Panc1 (cell line): ENCODE measurements around the gene EFCAB7. TPM values are rescaled to one million over a fixed set of nuclear protein-coding genes. Genes with fewer than 3 reads are reported as not detected.

Source experiments
- ATAC-seq: fragments of 200-7000 bp; cut with Tn5 transposase; 2 replicates; pipeline ENCODE4 v1.9.1; 2020; ENCODE audit warnings: mild to moderate bottlenecking, moderate library complexity
- BruUV-seq: library from RNA; stranded (reverse); fragments of 400-500 nt; replicated peaks from 2 replicates; lab custom pipeline; 2021; lab: Mats Ljungman, UMichigan
- CTCF ChIA-PET: fragments of 300-600 bp; sonication (Branson Sonifier 250); formaldehyde crosslinking; loops from one replicate; lab custom pipeline; 2022; ENCODE audit warnings: antibody characterized with exemption; lab: Charles Lee
- POLR2A ChIA-PET: fragments of 300-600 bp; sonication (Branson Sonifier 250); formaldehyde crosslinking; loops from one replicate; lab custom pipeline; 2022; ENCODE audit warnings: antibody characterized with exemption; lab: Charles Lee
- DNase-seq: peaks from one replicate; pipeline ENCODE4 v3.0.0-alpha.2; 2010; ENCODE audit warnings: low read depth, low spot score
- H3K27ac ChIP-seq: 2 replicates; pipeline ENCODE4 v1.5.1; 2011; ENCODE audit warnings: mild to moderate bottlenecking, low read length, inconsistent platforms
- H3K27me3 ChIP-seq: fragments of 200-500 bp; sonication (Bioruptor generic); 2 replicates; pipeline ENCODE4 v1.6.0; 2014; ENCODE audit warnings: low read length, inconsistent platforms; ENCODE audit not compliant: control insufficient read depth, insufficient read depth
- H3K36me3 ChIP-seq: fragments of 200-500 bp; sonication (Bioruptor generic); 2 replicates; pipeline ENCODE4 v1.5.1; 2014; ENCODE audit warnings: inconsistent platforms, mild to moderate bottlenecking, low read length, moderate library complexity; ENCODE audit not compliant: control insufficient read depth, insufficient read depth
- H3K4me1 ChIP-seq: 2 replicates; pipeline ENCODE4 v1.5.1; 2011; ENCODE audit warnings: inconsistent platforms, mild to moderate bottlenecking, low read length, moderate library complexity; ENCODE audit not compliant: control insufficient read depth, insufficient read depth
- H3K4me3 ChIP-seq, 2 experiments: 2 replicates each; pipeline ENCODE4 v1.5.1; 2011 to 2012; ENCODE audit warnings: low read depth in 2 of 2, low read length in 2 of 2, mild to moderate bottlenecking in 2 of 2, inconsistent platforms in 1 of 2, moderate library complexity in 1 of 2
- H3K9me3 ChIP-seq: fragments of 200-500 bp; sonication (Bioruptor generic); 2 replicates; pipeline ENCODE4 v1.5.1; 2014; ENCODE audit warnings: low read depth, mild to moderate bottlenecking, inconsistent platforms, low read length, moderate library complexity; ENCODE audit not compliant: control insufficient read depth, insufficient read depth
- CTCF ChIP-seq: fragments of 450-650 bp; IDR thresholded peaks from 2 replicates; pipeline ENCODE4 v1.5.1; 2017; ENCODE audit warnings: mild to moderate bottlenecking
- POLR2AphosphoS5 ChIP-seq: IDR thresholded peaks from 2 replicates; pipeline ENCODE4 v1.6.1; 2012; ENCODE audit warnings: mild to moderate bottlenecking, low read depth, low read length, moderate library complexity
- SIN3A ChIP-seq: IDR thresholded peaks from 2 replicates; pipeline ENCODE4 v1.6.1; 2012; ENCODE audit warnings: low read depth, mild to moderate bottlenecking, low read length, moderate library complexity, borderline replicate concordance; ENCODE audit not compliant: insufficient read depth
- TCF7L2 ChIP-seq: IDR thresholded peaks from 2 replicates; pipeline ENCODE4 v1.6.1; 2011; ENCODE audit warnings: mild to moderate bottlenecking, low read depth, low read length, inconsistent platforms
- in situ Hi-C: cut with HindIII; loops from 2 replicates; pipeline ENCODE4 v1.10.0; 2016; ENCODE audit warnings: low sequenced_read_pairs, low pct_unique_long_range_greater_than_20kb
- intact Hi-C: fragments of 100-400 bp; cut with micrococcal nuclease; formaldehyde crosslinking; loops from one replicate; pipeline ENCODE4 v1.10.0; 2022; ENCODE audit not compliant: unreplicated experiment
- total RNA-seq: library from RNA; stranded (reverse); gene quantifications from one replicate; pipeline ENCODE4 v1.2.1, GENCODE V29; 2021; ENCODE audit not compliant: unreplicated experiment
- TF ChIP-seq, protein P1 (sequence below), 2 experiments: IDR thresholded peaks; 2 replicates each; pipeline ENCODE4 v1.6.1; 2011 to 2012; ENCODE audit warnings: low read depth in 2 of 2, control low read depth in 1 of 2, low read length in 1 of 2, mild to moderate bottlenecking in 1 of 2, moderate library complexity in 1 of 2; ENCODE audit not compliant: insufficient read depth in 1 of 2

EFCAB7 gene
- total RNA-seq, 1 experiment from 2014 or later: 6.6 TPM

DNA sequence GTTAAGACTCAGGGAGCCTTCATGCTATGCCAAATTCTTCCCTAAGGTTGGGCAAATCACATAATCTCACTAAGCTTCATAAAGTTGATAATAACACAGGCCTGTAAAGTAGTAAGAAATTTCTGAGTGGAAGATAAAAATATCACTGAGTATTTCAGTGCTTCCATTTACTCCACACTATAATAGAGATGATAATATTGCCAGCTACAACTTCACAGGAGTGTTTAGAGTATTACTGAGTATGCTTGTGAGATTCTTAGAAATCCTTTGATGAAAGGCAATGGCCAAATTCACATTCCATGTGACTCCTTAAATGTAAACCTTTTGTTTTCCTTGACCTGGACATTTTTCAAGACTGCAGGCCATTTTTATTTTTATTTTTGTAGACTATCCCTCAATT lies 10.7 kb upstream of the EFCAB7 start:
- no peaks in the 10 kb centered on the region for H3K27me3 ChIP-seq
- ChIA-PET CTCF (no interaction called here), POLR2A (interaction anchor here (0.6 kb wide), 1 partner anchor 99 kb away, joined by 3 read pairs; no protein-coding TSS in a partner anchor)
- H3K27ac ChIP-seq: no peak overlapping the region
- H3K36me3 ChIP-seq: peaks cover 10% of the 10 kb centered on the region; the same call in 1 of the 2 replicates
- no TSS peak for BruUV-seq
- TF ChIP-seq, protein P1, sequence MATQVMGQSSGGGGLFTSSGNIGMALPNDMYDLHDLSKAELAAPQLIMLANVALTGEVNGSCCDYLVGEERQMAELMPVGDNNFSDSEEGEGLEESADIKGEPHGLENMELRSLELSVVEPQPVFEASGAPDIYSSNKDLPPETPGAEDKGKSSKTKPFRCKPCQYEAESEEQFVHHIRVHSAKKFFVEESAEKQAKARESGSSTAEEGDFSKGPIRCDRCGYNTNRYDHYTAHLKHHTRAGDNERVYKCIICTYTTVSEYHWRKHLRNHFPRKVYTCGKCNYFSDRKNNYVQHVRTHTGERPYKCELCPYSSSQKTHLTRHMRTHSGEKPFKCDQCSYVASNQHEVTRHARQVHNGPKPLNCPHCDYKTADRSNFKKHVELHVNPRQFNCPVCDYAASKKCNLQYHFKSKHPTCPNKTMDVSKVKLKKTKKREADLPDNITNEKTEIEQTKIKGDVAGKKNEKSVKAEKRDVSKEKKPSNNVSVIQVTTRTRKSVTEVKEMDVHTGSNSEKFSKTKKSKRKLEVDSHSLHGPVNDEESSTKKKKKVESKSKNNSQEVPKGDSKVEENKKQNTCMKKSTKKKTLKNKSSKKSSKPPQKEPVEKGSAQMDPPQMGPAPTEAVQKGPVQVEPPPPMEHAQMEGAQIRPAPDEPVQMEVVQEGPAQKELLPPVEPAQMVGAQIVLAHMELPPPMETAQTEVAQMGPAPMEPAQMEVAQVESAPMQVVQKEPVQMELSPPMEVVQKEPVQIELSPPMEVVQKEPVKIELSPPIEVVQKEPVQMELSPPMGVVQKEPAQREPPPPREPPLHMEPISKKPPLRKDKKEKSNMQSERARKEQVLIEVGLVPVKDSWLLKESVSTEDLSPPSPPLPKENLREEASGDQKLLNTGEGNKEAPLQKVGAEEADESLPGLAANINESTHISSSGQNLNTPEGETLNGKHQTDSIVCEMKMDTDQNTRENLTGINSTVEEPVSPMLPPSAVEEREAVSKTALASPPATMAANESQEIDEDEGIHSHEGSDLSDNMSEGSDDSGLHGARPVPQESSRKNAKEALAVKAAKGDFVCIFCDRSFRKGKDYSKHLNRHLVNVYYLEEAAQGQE (IDR thresholded peaks at IDR 0.05; ENCODE audit: insufficient read depth in 1 of 2, low read depth in 2 of 2, low read length in 1 of 2): no peak
- TF ChIP-seq TCF7L2: no peak
- TF ChIP-seq POLR2AphosphoS5: no peak
- TF ChIP-seq SIN3A: no peak
- no peak for TF ChIP-seq CTCF
- in situ Hi-C loops: no loop called here
- intact Hi-C loops: no loop called here
- no peak overlapping the region for H3K4me3 ChIP-seq
- no peak for ATAC-seq
- peaks cover 3% of the 10 kb centered on the region; the same call in 1 of the 2 replicates for H3K9me3 ChIP-seq
- DNase-seq: no peak
- H3K4me1 ChIP-seq: no peaks in the 10 kb centered on the region

GRCh38 chr1:63516629-63517028 lies 6.7 kb upstream of the EFCAB7 start:
- BruUV-seq: no TSS peak
- H3K4me3 ChIP-seq: no peak overlapping the region
- no peaks in the 10 kb centered on the region for H3K36me3 ChIP-seq
- no peak for DNase-seq
- H3K27ac ChIP-seq: no peak overlapping the region
- H3K4me1 ChIP-seq: no peaks in the 10 kb centered on the region
- TF ChIP-seq POLR2AphosphoS5 (no peak), TCF7L2 (no peak)
- TF ChIP-seq, protein P1 (IDR thresholded peaks at IDR 0.05; ENCODE audit: insufficient read depth in 1 of 2, low read depth in 2 of 2, low read length in 1 of 2): no peak
- H3K27me3 ChIP-seq: no peaks in the 10 kb centered on the region
- intact Hi-C loops (no loop called here), in situ Hi-C loops (no loop called here)
- H3K9me3 ChIP-seq: peaks cover 3% of the 10 kb centered on the region; the same call in 1 of the 2 replicates
- ChIA-PET CTCF (no interaction called here), POLR2A (no interaction called here)
- ATAC-seq: no peak
